Activated naive CD4-positive, alpha-beta T cell treated with Interleukin-2 at 50 U/mL for 16 hours (primary cell): ENCODE results near the gene HNRNPA2B1.
"Not testable (repeated sequence)": the region's sequence is repeated elsewhere in the genome, so short reads cannot be mapped to it uniquely, and the experiment has no call there.

ENCODE experiments used
- DNase-seq: peaks from one replicate; pipeline ENCODE4 v3.0.0-alpha.2; 2020

HNRNPA2B1 gene

GRCh38 chr7:26197153-26198115 lies 3.1 kb downstream of the HNRNPA2B1 start:
- no peak for DNase-seq

GRCh38 chr7:26195867-26196657 lies 4.5 kb downstream of the HNRNPA2B1 start:
- DNase-seq: no peak

GRCh38 chr7:26195182-26195581 lies 5.4 kb downstream of the HNRNPA2B1 start:
- DNase-seq: no peak

GRCh38 chr7:26194764-26195163 lies 5.8 kb downstream of the HNRNPA2B1 start:
- not testable (repeated sequence) for DNase-seq

GRCh38 chr7:26193432-26194207 lies 6.9 kb downstream of the HNRNPA2B1 start:
- DNase-seq: no peak

- no peak for DNase-seq
Observed at GRCh38 chr7:26192485-26193087, 8.0 kb downstream of the HNRNPA2B1 start.

- no peak for DNase-seq
Observed at GRCh38 chr7:26191974-26192479, 8.5 kb downstream of the HNRNPA2B1 start.

- DNase-seq: no peak
Observed at GRCh38 chr7:26191233-26191973, 9.1 kb downstream of the HNRNPA2B1 start.

GRCh38 chr7:26190417-26190869 lies 10.1 kb downstream of the HNRNPA2B1 start:
- no peak for DNase-seq

GRCh38 chr7:26189697-26190096 lies 10.8 kb downstream of the HNRNPA2B1 start:
- no peak for DNase-seq

GRCh38 chr7:26188957-26189541 lies 11.5 kb downstream of the HNRNPA2B1 start:
- no peak for DNase-seq

GRCh38 chr7:26188206-26188956 lies 12.2 kb downstream of the HNRNPA2B1 start:
- no peak for DNase-seq

GRCh38 chr7:26187380-26188205 lies 13.0 kb downstream of the HNRNPA2B1 start:
- no peak for DNase-seq

- no peak for DNase-seq
Observed at GRCh38 chr7:26186364-26187311, 13.9 kb downstream of the HNRNPA2B1 start.

GRCh38 chr7:26185844-26186180 lies 14.7 kb downstream of the HNRNPA2B1 start:
- DNase-seq: no peak

GRCh38 chr7:26185131-26185843 lies 15.3 kb downstream of the HNRNPA2B1 start:
- DNase-seq: no peak

GRCh38 chr7:26184281-26185101 lies 16.1 kb downstream of the HNRNPA2B1 start:
- not testable (repeated sequence) for DNase-seq
